GM10248 (cell line): ENCODE measurements around the gene ZIC1.

Source experiments
- CTCF ChIA-PET: fragments of 300-600 bp; sonication (Branson Sonifier 250); formaldehyde crosslinking; extraction: SDS; loops from one replicate; lab custom pipeline; 2021; ENCODE audit warnings: antibody characterized with exemption; lab: Yijun Ruan, JAX
- POLR2A ChIA-PET: fragments of 350-650 bp; sonication (Branson Sonifier 250); formaldehyde crosslinking; extraction: SDS; loops from one replicate; lab custom pipeline; 2020; ENCODE audit warnings: antibody characterized with exemption; lab: Yijun Ruan, JAX
- DNase-seq: peaks from one replicate; pipeline ENCODE4 v3.0.0; 2012; ENCODE audit errors: extremely low spot score
- TF ChIP-seq, protein P1 (sequence below): IDR thresholded peaks from 2 replicates; pipeline ENCODE4 v1.5.1; 2012; ENCODE audit warnings: mild to moderate bottlenecking, low read depth; ENCODE audit errors: extremely low read depth, missing control alignments, control extremely low read depth

The ZIC1 gene

DNA sequence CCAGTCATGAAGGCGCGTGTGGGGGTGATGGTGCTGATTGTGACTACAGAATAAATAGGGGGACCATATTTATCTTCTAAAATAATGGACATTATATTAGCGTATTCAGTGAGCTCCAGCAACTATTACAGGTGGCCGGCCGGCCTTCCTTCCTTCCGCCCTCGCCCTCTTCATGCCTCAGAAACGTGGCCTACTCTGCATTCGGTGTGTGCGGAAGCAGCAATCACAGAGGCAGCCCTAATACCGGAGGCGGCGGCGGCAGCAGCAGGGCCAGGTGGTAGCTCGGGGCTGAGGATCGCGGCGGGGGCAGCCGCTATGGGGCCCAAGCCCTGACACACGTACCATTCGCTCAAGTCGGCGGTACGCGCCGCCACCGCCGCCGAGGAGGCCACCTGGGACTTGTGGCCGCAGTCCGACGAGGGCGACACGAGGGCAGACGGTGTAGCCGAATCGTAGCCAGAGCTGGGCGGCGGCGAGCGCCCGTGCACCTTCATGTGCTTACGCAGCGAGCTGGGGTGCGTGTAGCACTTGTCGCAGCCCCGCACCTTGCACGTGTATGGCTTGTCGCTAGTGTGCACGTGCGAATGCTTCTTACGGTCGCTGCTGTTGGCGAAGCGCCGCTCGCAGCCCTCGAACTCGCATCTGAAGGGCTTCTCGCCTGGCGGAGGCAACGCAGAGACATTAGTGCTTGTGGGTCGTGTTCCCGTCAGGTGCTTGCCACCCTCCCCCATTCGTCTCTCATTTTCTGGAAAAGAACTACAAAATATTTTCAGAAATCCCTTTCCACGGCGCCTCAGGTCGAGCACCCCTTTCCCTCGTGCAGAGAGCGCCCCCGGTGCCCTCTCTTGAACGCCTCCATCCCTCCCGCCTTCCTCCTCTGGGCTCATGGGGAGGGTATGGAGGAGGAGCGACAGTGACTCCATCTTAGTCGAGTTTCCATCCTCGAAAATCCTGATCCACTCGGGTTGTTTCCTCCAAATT is 18.3 kb upstream of the ZIC1 start:
- ChIA-PET CTCF (no interaction called here), POLR2A (no interaction called here)
- TF ChIP-seq, protein P1, sequence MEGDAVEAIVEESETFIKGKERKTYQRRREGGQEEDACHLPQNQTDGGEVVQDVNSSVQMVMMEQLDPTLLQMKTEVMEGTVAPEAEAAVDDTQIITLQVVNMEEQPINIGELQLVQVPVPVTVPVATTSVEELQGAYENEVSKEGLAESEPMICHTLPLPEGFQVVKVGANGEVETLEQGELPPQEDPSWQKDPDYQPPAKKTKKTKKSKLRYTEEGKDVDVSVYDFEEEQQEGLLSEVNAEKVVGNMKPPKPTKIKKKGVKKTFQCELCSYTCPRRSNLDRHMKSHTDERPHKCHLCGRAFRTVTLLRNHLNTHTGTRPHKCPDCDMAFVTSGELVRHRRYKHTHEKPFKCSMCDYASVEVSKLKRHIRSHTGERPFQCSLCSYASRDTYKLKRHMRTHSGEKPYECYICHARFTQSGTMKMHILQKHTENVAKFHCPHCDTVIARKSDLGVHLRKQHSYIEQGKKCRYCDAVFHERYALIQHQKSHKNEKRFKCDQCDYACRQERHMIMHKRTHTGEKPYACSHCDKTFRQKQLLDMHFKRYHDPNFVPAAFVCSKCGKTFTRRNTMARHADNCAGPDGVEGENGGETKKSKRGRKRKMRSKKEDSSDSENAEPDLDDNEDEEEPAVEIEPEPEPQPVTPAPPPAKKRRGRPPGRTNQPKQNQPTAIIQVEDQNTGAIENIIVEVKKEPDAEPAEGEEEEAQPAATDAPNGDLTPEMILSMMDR = no peak
- no peak for DNase-seq

DNA sequence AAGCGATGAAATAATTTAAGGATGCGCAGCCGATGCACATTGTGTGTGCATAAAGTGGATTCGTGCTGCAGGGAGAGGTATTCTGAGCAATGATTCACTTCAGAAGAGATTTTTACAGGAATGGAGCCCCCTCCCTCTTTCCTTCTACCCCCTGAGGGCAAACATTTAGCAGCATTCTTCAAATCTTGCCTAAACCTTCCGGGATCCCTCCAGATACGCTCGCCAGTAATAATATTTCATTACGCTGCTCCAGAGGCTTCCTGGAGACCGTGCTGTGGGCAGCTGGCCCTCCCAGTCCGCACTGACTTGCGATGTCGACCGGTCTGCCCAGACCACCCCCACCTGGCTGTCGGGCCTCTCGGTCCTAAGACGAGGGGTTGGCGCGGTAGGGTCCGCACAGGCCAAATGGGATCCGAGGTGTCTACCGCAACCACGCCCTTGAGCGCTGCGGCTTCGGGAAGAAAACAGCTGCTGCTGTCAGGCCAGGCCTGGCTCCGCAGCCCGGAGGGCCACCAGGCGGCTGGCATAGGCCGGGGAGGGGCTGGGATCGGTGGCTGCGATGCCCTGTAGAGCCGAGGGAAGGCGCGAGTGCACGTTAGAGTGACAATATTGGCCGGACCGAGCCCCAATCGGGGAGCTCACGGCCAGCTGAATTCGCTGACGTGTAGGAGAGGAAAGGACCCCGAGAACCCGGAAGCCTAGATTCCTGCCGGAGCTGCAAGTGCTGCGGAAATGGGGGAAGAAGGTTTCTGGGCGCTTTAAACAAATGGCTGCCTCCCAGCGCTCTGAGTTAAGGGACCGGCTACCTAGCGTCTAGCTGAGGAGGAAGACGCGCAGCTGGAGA is 17.2 kb upstream of the ZIC1 start:
- ChIA-PET CTCF (no interaction called here), POLR2A (no interaction called here)
- TF ChIP-seq, protein P1 = no peak
- no peak for DNase-seq

DNA sequence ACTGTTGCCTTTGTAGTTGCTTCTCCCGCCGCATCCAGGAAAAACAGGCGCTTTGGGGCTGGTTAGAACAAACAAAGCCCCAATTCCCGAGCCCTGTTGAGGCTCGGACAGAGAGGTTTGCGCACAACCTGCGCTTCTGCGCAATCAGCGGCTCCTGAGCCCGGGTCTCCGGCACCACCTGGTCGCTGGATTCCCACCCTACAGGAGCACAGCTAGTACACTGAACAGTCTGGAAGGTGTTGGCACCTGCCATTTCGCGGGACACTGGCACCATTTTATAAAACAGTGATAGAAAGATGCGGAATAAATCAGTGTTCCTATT is 16.6 kb upstream of the ZIC1 start:
- CTCF ChIA-PET = no interaction called here
- POLR2A ChIA-PET = no interaction called here
- TF ChIP-seq, protein P1 = no peak
- DNase-seq = no peak

DNA sequence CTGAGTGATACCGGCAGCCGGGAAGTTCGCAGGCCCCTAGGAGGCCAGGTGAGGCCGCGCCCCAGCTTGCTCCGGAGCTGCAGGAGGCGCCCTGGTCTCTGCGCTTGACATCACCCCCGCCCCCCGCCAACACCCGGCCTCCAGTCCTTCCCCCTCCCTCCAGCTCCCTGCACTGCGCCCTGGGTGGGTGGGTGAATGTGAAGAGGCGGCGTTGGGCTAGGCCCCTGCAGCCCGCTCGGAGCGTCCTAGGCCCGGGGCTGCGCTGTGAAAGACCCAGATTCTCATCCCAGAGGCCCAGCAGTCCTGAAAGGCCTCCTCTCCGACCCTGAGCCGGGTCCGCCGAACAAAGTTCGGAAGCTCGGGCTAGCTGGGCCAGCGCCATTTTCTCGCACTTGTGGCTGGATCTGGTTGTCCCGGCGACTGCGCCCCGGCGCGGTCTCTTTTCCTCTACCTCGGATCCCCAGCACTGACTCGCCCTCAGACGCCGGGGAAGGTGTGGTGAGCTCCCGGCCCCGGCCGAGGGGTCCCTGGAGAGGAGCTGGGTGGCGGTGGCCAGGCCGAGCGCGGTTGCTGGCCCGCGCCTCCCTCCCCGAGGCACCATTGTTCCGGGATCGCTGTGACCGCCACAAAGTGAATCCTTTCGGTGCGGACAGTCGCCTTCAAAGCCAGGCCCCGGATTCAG is 15.8 kb upstream of the ZIC1 start:
- CTCF ChIA-PET = interaction anchor here (1.0 kb wide), 1 partner anchor 12 kb away, joined by 4 read pairs; no protein-coding TSS in a partner anchor
- TF ChIP-seq, protein P1 = no peak
- no peak for DNase-seq
- POLR2A ChIA-PET = no interaction called here

DNA sequence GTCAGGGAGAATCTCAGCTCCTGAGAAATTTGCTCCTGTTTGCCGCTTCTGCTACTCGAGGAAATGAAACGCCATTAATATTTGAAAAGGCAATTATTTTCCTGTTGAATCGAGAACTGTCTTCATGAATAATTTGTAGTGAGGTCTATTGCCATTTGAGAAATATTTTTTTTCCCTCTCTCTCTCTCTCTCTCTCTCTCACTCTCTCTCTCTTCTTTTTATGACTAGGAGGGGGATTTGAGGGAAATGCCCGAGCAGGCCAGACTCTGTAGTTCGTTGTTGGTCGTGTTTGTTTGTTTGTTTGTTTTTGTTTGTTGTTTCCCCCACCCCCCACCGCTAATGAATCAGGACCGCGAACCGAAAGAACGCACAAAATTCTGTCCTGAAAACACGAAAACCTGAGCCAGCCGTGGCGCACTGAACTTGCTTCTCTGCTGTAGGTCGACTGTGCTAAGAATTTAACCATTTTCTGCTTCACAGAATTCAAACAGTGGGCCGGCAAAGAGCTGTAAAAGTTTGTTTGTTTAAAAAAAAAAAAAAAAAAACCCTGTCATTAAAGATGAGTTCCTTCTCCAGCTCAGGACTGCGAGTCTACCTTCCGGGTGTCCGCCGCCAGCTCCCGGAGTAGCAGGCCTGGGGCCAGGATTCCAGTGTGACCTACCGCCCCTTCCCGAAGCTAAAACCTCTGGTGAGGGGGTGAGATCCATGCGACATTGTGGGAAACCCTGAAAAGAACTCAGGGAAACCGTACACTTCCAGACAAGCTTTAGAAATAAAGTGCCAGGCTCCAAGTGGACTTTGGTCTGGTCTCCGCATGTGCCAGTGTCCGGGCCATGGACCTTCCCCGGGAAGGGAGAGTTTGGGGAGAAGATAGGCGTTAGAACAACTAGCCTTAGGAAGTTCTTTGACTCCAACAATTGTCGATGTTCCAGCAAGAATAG is 15.0 kb upstream of the ZIC1 start:
- ChIA-PET CTCF (interaction anchor here (1.0 to 1.2 kb wide), 2 partner anchors 11 to 31 kb away, joined by 3 to 4 read pairs; no protein-coding TSS in a partner anchor), POLR2A (no interaction called here)
- TF ChIP-seq, protein P1 = no peak
- DNase-seq = no peak
